Hematopoietic multipotent progenitor cell treated with erythropoietin and hydrocortisone succinate and interleukin-3 and kit ligand, for 4 days (in vitro differentiated cells): ENCODE data around the gene SNW1.
"Not testable (repeated sequence)": the region's sequence is repeated elsewhere in the genome, so short reads cannot be mapped to it uniquely, and the experiment has no call there.

Experiments used
- DNase-seq: peaks from one replicate; pipeline ENCODE4 v3.0.0-alpha.2; 2015

SNW1 gene

GRCh38 chr14:77747425-77747824, 13.5 kb downstream of the SNW1 start:
- not testable (repeated sequence) for DNase-seq

- no peak for DNase-seq
These were observed 14.8 kb downstream of the SNW1 start for GRCh38 chr14:77746064-77746702.

GRCh38 chr14:77741438-77741837, 19.5 kb downstream of the SNW1 start:
- no peak for DNase-seq

GRCh38 chr14:77738559-77739250, 22.3 kb downstream of the SNW1 start:
- DNase-seq, result no peak

- no peak for DNase-seq
These were observed 29.9 kb downstream of the SNW1 start for GRCh38 chr14:77730976-77731497.

- DNase-seq, result no peak
These were observed 38.7 kb downstream of the SNW1 start for GRCh38 chr14:77722301-77722700.

GRCh38 chr14:77721437-77721836, 39.5 kb downstream of the SNW1 start:
- DNase-seq, result no peak

- DNase-seq, result no peak
These were observed 43.2 kb downstream of the SNW1 start for GRCh38 chr14:77717608-77718305.

GRCh38 chr14:77714926-77715325, 46.0 kb downstream of the SNW1 start:
- no peak for DNase-seq

- DNase-seq, result no peak
These were observed 50.6 kb downstream of the SNW1 start for GRCh38 chr14:77710364-77710763.

- DNase-seq, result no peak
These were observed 51.5 kb downstream of the SNW1 start for GRCh38 chr14:77709412-77709811.

- DNase-seq, result no peak
These were observed 52.2 kb downstream of the SNW1 start for GRCh38 chr14:77708749-77709148.

- peak; percentile 96 for DNase-seq
These were observed 53.1 kb downstream of the SNW1 start, which contains the start of the genes ALKBH1 and SLIRP for GRCh38 chr14:77707724-77708408. ALKBH1 (minus strand) TSS chr14:77708023; CDS start chr14:77708004, 19 bp downstream. SLIRP (plus strand) TSS chr14:77708103; CDS start chr14:77708112, 9 bp downstream.

- peak; percentile 70 for DNase-seq
These were observed 53.6 kb downstream of the SNW1 start for GRCh38 chr14:77707355-77707723.

- no peak for DNase-seq
These were observed 69.7 kb downstream of the SNW1 start for GRCh38 chr14:77691259-77691658.

- no peak for DNase-seq
These were observed 78.8 kb downstream of the SNW1 start for GRCh38 chr14:77682158-77682553.

- DNase-seq, result peak; percentile 17
These were observed 79.5 kb downstream of the SNW1 start for GRCh38 chr14:77681196-77682157.

GRCh38 chr14:77674931-77675330, 86.0 kb downstream of the SNW1 start:
- DNase-seq, result no peak

GRCh38 chr14:77673193-77673592, 87.8 kb downstream of the SNW1 start:
- DNase-seq, result no peak
